ENCODE data around the gene CPVL. TPM values are rescaled to one million over a fixed set of nuclear protein-coding genes. Genes with fewer than 3 reads are reported as not detected.

Gene CPVL
- total RNA-seq, 1 experiment from 2014 or later, result 62.7 TPM

DNA sequence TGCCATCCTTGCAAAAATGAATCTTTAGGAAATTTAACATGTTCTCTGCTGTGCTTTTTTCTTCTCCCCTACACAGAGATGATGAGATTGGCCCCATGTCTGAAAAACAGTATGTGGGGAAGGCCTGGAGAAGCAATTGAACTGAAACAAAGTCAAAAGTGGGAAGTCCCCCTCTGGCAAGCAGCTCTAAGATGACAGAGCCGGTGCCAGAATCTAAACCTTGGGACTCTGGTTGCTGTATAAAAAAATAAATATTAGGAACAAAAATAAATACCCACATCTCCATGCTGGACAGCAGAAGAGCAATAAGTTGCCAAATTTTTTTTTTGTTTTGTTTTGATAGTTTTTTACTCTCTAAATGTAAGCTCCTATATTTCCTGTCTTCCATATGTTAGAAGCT, 136.4 kb downstream of the CPVL start:
- Mint-ChIP-seq H3K4me3 (ENCODE audit: low read depth, unreplicated experiment) (no peak overlapping the region), H3K27ac (ENCODE audit: unreplicated experiment) (no peak overlapping the region), H3K9me3 (ENCODE audit: low read depth, unreplicated experiment) (peaks cover 2% of the 10 kb centered on the region), H3K4me1 (ENCODE audit: low read depth, unreplicated experiment) (no peaks in the 10 kb centered on the region), H3K27me3 (ENCODE audit: unreplicated experiment) (no peaks in the 10 kb centered on the region), H3K36me3 (ENCODE audit: insufficient read depth, unreplicated experiment) (no peaks in the 10 kb centered on the region)
- CTCF ChIA-PET, result no interaction called here
- intact Hi-C loops (cut with micrococcal nuclease; ENCODE audit: unreplicated experiment), result no loop called here
- DNase-seq, result no peak
- BruUV-seq (replicated peaks), result no TSS peak
- TF ChIP-seq, protein P1, sequence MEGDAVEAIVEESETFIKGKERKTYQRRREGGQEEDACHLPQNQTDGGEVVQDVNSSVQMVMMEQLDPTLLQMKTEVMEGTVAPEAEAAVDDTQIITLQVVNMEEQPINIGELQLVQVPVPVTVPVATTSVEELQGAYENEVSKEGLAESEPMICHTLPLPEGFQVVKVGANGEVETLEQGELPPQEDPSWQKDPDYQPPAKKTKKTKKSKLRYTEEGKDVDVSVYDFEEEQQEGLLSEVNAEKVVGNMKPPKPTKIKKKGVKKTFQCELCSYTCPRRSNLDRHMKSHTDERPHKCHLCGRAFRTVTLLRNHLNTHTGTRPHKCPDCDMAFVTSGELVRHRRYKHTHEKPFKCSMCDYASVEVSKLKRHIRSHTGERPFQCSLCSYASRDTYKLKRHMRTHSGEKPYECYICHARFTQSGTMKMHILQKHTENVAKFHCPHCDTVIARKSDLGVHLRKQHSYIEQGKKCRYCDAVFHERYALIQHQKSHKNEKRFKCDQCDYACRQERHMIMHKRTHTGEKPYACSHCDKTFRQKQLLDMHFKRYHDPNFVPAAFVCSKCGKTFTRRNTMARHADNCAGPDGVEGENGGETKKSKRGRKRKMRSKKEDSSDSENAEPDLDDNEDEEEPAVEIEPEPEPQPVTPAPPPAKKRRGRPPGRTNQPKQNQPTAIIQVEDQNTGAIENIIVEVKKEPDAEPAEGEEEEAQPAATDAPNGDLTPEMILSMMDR (IDR thresholded peaks at IDR 0.05; ENCODE audit: unreplicated experiment), result no peak

DNA sequence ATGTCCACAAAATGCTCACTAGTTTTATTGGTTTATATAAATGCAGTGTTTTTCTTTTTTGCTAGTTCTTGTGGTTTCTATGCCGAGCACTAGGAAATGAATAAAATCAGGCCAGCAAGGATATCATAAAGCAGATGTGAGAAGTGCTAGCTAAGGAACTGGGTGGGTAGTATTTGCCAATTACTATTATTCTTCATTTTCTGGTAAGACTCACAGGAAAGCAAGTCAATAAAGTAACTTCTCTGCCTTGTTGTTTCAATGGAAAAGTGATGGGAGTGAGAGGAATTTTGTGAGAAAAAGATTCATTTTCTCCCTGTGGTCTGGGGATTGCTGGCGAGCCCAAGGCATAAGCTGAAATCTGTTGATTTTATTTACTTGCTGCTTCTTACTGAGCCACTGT, 137.7 kb downstream of the CPVL start:
- CTCF ChIA-PET, result no interaction called here
- H3K27me3 Mint-ChIP-seq (ENCODE audit: unreplicated experiment), result no peaks in the 10 kb centered on the region
- H3K4me3 Mint-ChIP-seq (ENCODE audit: low read depth, unreplicated experiment), result no peak overlapping the region
- peaks cover 2% of the 10 kb centered on the region for H3K9me3 Mint-ChIP-seq (ENCODE audit: low read depth, unreplicated experiment)
- H3K36me3 Mint-ChIP-seq (ENCODE audit: insufficient read depth, unreplicated experiment), result no peaks in the 10 kb centered on the region
- no peak overlapping the region for H3K27ac Mint-ChIP-seq (ENCODE audit: unreplicated experiment)
- intact Hi-C loops (cut with micrococcal nuclease; ENCODE audit: unreplicated experiment), result no loop called here
- TF ChIP-seq, protein P1 (IDR thresholded peaks at IDR 0.05; ENCODE audit: unreplicated experiment), result no peak
- DNase-seq, result no peak
- no TSS peak for BruUV-seq (replicated peaks)
- H3K4me1 Mint-ChIP-seq (ENCODE audit: low read depth, unreplicated experiment), result no peaks in the 10 kb centered on the region

DNA sequence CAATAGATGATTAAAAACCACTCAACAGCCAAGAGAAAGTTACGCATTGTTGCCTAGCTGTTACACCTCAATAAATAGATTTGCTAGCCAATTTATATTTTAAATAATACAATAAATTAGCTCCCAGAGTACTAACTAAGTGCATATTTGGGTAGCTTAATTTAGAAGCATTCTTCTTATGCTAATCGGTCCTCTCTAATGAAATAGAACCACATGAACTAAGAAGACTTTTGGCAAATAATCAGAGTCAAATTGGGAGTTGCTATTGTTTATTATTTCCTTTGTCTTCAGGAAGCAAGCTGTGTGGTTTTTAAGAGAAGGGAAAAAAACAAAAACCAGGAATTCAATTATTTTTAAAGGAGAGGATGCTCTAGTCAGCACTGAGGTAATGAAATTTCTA, 139.2 kb downstream of the CPVL start:
- Mint-ChIP-seq H3K27me3 (ENCODE audit: unreplicated experiment) (no peaks in the 10 kb centered on the region), H3K36me3 (ENCODE audit: insufficient read depth, unreplicated experiment) (no peaks in the 10 kb centered on the region), H3K9me3 (ENCODE audit: low read depth, unreplicated experiment) (peaks cover 2% of the 10 kb centered on the region), H3K4me3 (ENCODE audit: low read depth, unreplicated experiment) (no peak overlapping the region), H3K4me1 (ENCODE audit: low read depth, unreplicated experiment) (no peaks in the 10 kb centered on the region), H3K27ac (ENCODE audit: unreplicated experiment) (no peak overlapping the region)
- TF ChIP-seq, protein P1 (IDR thresholded peaks at IDR 0.05; ENCODE audit: unreplicated experiment), result no peak
- no peak for DNase-seq
- no TSS peak for BruUV-seq (replicated peaks)
- intact Hi-C loops (cut with micrococcal nuclease; ENCODE audit: unreplicated experiment), result no loop called here
- CTCF ChIA-PET, result no interaction called here

DNA sequence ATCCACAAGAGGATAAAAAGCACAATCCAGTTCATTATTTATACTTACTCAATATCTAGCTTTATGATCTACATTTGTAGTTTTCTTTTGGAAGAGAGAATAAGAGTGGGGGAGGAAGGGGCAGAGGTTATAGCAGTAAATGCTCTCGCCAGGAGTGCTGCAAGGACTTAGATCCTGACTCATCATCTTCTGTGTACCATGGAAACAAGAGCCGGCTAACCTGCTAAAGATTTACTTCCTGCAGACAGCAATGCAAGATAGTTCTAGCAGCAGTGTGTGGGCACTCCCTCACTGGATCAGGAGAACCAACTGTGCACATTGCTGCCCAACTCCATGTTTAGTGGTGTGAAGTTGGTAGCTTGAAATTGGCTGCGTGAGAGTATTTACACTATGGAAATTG, 140.5 kb downstream of the CPVL start:
- H3K27me3 Mint-ChIP-seq (ENCODE audit: unreplicated experiment), result peaks cover 6% of the 10 kb centered on the region
- H3K4me1 Mint-ChIP-seq (ENCODE audit: low read depth, unreplicated experiment), result no peaks in the 10 kb centered on the region
- BruUV-seq (replicated peaks), result no TSS peak
- no peaks in the 10 kb centered on the region for H3K36me3 Mint-ChIP-seq (ENCODE audit: insufficient read depth, unreplicated experiment)
- H3K27ac Mint-ChIP-seq (ENCODE audit: unreplicated experiment), result no peak overlapping the region
- no peak for DNase-seq
- intact Hi-C loops (cut with micrococcal nuclease; ENCODE audit: unreplicated experiment), result no loop called here
- TF ChIP-seq, protein P1 (IDR thresholded peaks at IDR 0.05; ENCODE audit: unreplicated experiment), result no peak
- H3K9me3 Mint-ChIP-seq (ENCODE audit: low read depth, unreplicated experiment), result peaks cover 2% of the 10 kb centered on the region
- no peak overlapping the region for H3K4me3 Mint-ChIP-seq (ENCODE audit: low read depth, unreplicated experiment)
- CTCF ChIA-PET, result no interaction called here

DNA sequence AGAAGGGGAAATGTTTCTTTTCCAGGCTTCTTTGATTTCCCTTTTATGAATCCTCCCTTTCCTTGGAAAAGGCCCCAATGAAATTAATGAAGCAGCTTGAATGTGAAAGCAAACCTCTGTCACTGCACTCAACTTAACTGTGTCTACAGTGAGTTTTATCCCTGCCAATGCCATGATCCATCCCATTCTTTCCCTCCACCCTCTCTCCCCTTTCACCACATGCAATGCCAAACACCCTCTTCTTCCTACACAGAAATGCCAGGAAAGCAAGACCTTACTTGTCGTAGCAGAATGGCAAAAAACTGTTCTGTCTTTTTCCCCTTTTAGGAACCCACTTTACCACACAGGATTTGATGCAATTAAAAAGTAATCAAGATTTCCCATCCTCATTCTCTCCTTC, 140.9 kb downstream of the CPVL start:
- no peak for DNase-seq
- H3K4me3 Mint-ChIP-seq (ENCODE audit: low read depth, unreplicated experiment), result no peak overlapping the region
- CTCF ChIA-PET, result no interaction called here
- no peaks in the 10 kb centered on the region for H3K36me3 Mint-ChIP-seq (ENCODE audit: insufficient read depth, unreplicated experiment)
- H3K4me1 Mint-ChIP-seq (ENCODE audit: low read depth, unreplicated experiment), result no peaks in the 10 kb centered on the region
- TF ChIP-seq, protein P1 (IDR thresholded peaks at IDR 0.05; ENCODE audit: unreplicated experiment), result no peak
- no peak overlapping the region for H3K27ac Mint-ChIP-seq (ENCODE audit: unreplicated experiment)
- H3K9me3 Mint-ChIP-seq (ENCODE audit: low read depth, unreplicated experiment), result peaks cover 2% of the 10 kb centered on the region
- peaks cover 10% of the 10 kb centered on the region for H3K27me3 Mint-ChIP-seq (ENCODE audit: unreplicated experiment)
- BruUV-seq (replicated peaks), result no TSS peak
- intact Hi-C loops (cut with micrococcal nuclease; ENCODE audit: unreplicated experiment), result no loop called here

Measured in Calu3 (cell line).